SK-N-SH (cell line): ENCODE results near the gene PBX3. TPM values are rescaled to one million over a fixed set of nuclear protein-coding genes. Genes with fewer than 3 reads are reported as not detected.

Source experiments
- CTCF ChIA-PET: fragments of 300-600, 350-600 bp; formaldehyde crosslinking; extraction: SDS; loops from one replicate; lab custom pipeline; 2021; lab: Yijun Ruan, JAX
- POLR2A ChIA-PET: fragments of 350-600 bp; sonication (Branson Sonifier 250); formaldehyde crosslinking; extraction: SDS; loops from one replicate; lab custom pipeline; 2020; ENCODE audit warnings: antibody characterized with exemption, inconsistent platforms; lab: Yijun Ruan, JAX
- DNase-seq: peaks from one replicate; pipeline ENCODE4 v3.0.0; 2012
- H2AFZ ChIP-seq: fragments of 200-600 bp; sonication (generic); 2 replicates; pipeline ENCODE4 v1.8.1; 2016; ENCODE audit warnings: antibody characterized with exemption, mild to moderate bottlenecking, low read depth
- H3F3A ChIP-seq: fragments of 200-600 bp; sonication (generic); replicated peaks from 2 replicates; pipeline ENCODE3; 2016; ENCODE audit warnings: antibody characterized with exemption, mild to moderate bottlenecking; ENCODE audit not compliant: insufficient read depth
- H3K27ac ChIP-seq, 2 experiments: fragments of 200-500 bp in 1 of 2; fragments of 200-600 bp in 1 of 2; sonication (Bioruptor generic) in 1 of 2; sonication (generic), shearing (Covaris generic) in 1 of 2; 2 replicates each; pipeline versions ENCODE4 v1.5.1 to v1.6.1; 2014 to 2016; ENCODE audit warnings: low read depth in 2 of 2, inconsistent platforms in 1 of 2, low read length in 1 of 2, mild to moderate bottlenecking in 1 of 2, mixed read lengths in 1 of 2
- H3K27me3 ChIP-seq: fragments of 200-600 bp; sonication (generic), shearing (Covaris generic); 2 replicates; pipeline ENCODE4 v1.6.1; 2016; ENCODE audit warnings: mixed run types; ENCODE audit not compliant: insufficient read depth
- H3K36me3 ChIP-seq, 2 experiments: fragments of 200-500 bp in 1 of 2; fragments of 200-600 bp in 1 of 2; sonication (Bioruptor generic) in 1 of 2; sonication (generic) in 1 of 2; replicated peaks in 1 of 2; 2 replicates each; pipeline versions ENCODE3 to v1.5.1; 2014 to 2016; ENCODE audit warnings: low read length in 1 of 2, mild to moderate bottlenecking in 1 of 2; ENCODE audit not compliant: insufficient read depth in 2 of 2, control insufficient read depth in 1 of 2
- H3K4me1 ChIP-seq, 2 experiments: fragments of 200-500 bp in 1 of 2; fragments of 200-600 bp in 1 of 2; sonication (Bioruptor generic) in 1 of 2; sonication (generic), shearing (Covaris generic) in 1 of 2; 2 replicates each; pipeline versions ENCODE4 v1.5.1 to v1.6.1; 2014 to 2016; ENCODE audit warnings: low read depth in 1 of 2, low read length in 1 of 2, mixed run types in 1 of 2; ENCODE audit not compliant: insufficient read depth in 2 of 2, control insufficient read depth in 1 of 2
- H3K4me2 ChIP-seq: fragments of 200-600 bp; sonication (generic), shearing (Covaris generic); 2 replicates; pipeline ENCODE4 v1.6.1; 2017; ENCODE audit warnings: mixed run types
- H3K4me3 ChIP-seq, 2 experiments: fragments of 200-500 bp in 1 of 2; fragments of 200-600 bp in 1 of 2; sonication (Bioruptor generic) in 1 of 2; sonication (generic), shearing (Covaris generic) in 1 of 2; 2 replicates each; pipeline versions ENCODE4 v1.5.1 to v1.8.1; 2014 to 2016; ENCODE audit warnings: low read depth in 2 of 2, inconsistent platforms in 1 of 2, low read length in 1 of 2, mild to moderate bottlenecking in 1 of 2, mixed read lengths in 1 of 2, moderate library complexity in 1 of 2
- H3K79me2 ChIP-seq: fragments of 200-600 bp; sonication (generic); 2 replicates; pipeline ENCODE4 v1.8.1; 2017; ENCODE audit warnings: mild to moderate bottlenecking; ENCODE audit not compliant: insufficient read depth
- H3K9ac ChIP-seq: fragments of 200-600 bp; sonication (generic); 2 replicates; pipeline ENCODE4 v1.6.1; 2017; ENCODE audit warnings: mixed run types
- H3K9me2 ChIP-seq: fragments of 200-600 bp; sonication (generic); 2 replicates; pipeline ENCODE4 v1.6.1; 2017; ENCODE audit warnings: mixed run types
- H3K9me3 ChIP-seq: fragments of 200-600 bp; sonication (generic); 2 replicates; pipeline ENCODE4 v1.6.1; 2017; ENCODE audit warnings: mixed run types, mild to moderate bottlenecking, moderate library complexity
- H4K20me1 ChIP-seq: fragments of 200-600 bp; sonication (generic); 2 replicates; pipeline ENCODE4 v1.6.1; 2017; ENCODE audit warnings: mild to moderate bottlenecking, mixed run types; ENCODE audit not compliant: insufficient read depth
- CHD2 ChIP-seq: fragments of 150-350 bp; IDR thresholded peaks from 2 replicates; pipeline ENCODE4 v1.6.1; 2018; ENCODE audit warnings: low read length; ENCODE audit not compliant: partially characterized antibody
- ELF1 ChIP-seq: IDR thresholded peaks from 2 replicates; pipeline ENCODE4 v1.4.0; 2012
- EP300 ChIP-seq, 2 experiments: IDR thresholded peaks; 2 replicates each; pipeline versions ENCODE4 v1.4.0 to v1.6.1; 2012; ENCODE audit warnings: borderline replicate concordance in 1 of 2, low read depth in 1 of 2, low read length in 1 of 2
- EZH2phosphoT487 ChIP-seq: fragments of 200-600 bp; sonication (generic); IDR thresholded peaks from 2 replicates; pipeline ENCODE4 v1.6.1; 2017; ENCODE audit warnings: low read depth, mixed run types, mild to moderate bottlenecking, antibody characterized with exemption, moderate library complexity, borderline replicate concordance
- FOXJ3 ChIP-seq: sonication (generic); formaldehyde crosslinking; IDR thresholded peaks from 2 replicates; pipeline ENCODE4 v1.5.1; 2020; ENCODE audit warnings: mild to moderate bottlenecking, missing genetic modification reagents
- FOXM1 ChIP-seq: IDR thresholded peaks from 2 replicates; pipeline ENCODE4 v1.4.0; 2012; ENCODE audit warnings: low read depth, mild to moderate bottlenecking
- MEF2A ChIP-seq: IDR thresholded peaks from 2 replicates; pipeline ENCODE4 v1.4.0; 2012; ENCODE audit warnings: low read depth, borderline replicate concordance
- NRF1 ChIP-seq: IDR thresholded peaks from 2 replicates; pipeline ENCODE4 v1.6.1; 2012; ENCODE audit warnings: low read depth, mild to moderate bottlenecking, low read length
- RFX5 ChIP-seq: IDR thresholded peaks from 2 replicates; pipeline ENCODE4 v1.6.1; 2012; ENCODE audit warnings: mild to moderate bottlenecking, improper control_type of control experiment, low read length
- RXRA ChIP-seq: IDR thresholded peaks from 2 replicates; pipeline ENCODE4 v1.4.0; 2012; ENCODE audit warnings: low read depth, mild to moderate bottlenecking, borderline replicate concordance
- SMC3 ChIP-seq: IDR thresholded peaks from 2 replicates; pipeline ENCODE4 v1.6.1; 2012; ENCODE audit warnings: low read depth, low read length, improper control_type of control experiment
- TAF1 ChIP-seq: IDR thresholded peaks from 2 replicates; pipeline ENCODE4 v1.6.1; 2012; ENCODE audit warnings: low read depth, mild to moderate bottlenecking, low read length, moderate library complexity, borderline replicate concordance
- TCF12 ChIP-seq: IDR thresholded peaks from 2 replicates; pipeline ENCODE4 v1.4.0; 2012
- YY1 ChIP-seq: IDR thresholded peaks from 2 replicates; pipeline ENCODE4 v1.4.0; 2012; ENCODE audit warnings: low read depth, mild to moderate bottlenecking
- WGBS: methylation state at CpG from one replicate; pipeline ENCODE4 v1.1.6; 2017; ENCODE audit warnings: low lambda C conversion rate; 5-methylcytosine and 5-hydroxymethylcytosine counted together
- polyA plus RNA-seq, 3 experiments: library from polyadenylated mRNA; depleted of rRNA; stranded (reverse); fragments of >200 nt; gene quantifications; 2 replicates each; pipeline ENCODE4 v1.2.3, GENCODE V29; 2012
- TF ChIP-seq, protein P1 (sequence below): fragments of 200-600 bp; sonication (generic); IDR thresholded peaks from 2 replicates; pipeline ENCODE4 v1.6.1; 2017; ENCODE audit warnings: antibody characterized with exemption, mild to moderate bottlenecking, moderate library complexity
- TF ChIP-seq, protein P2 (sequence below): IDR thresholded peaks from 2 replicates; pipeline ENCODE4 v1.4.0; 2012; ENCODE audit warnings: low read depth
- TF ChIP-seq, protein P3 (sequence below): fragments of 150-350 bp; IDR thresholded peaks from 2 replicates; pipeline ENCODE4 v1.6.1; 2016; ENCODE audit warnings: mild to moderate bottlenecking, low read depth, low read length
- TF ChIP-seq, protein P4 (sequence below): fragments of 150-350 bp; IDR thresholded peaks from 2 replicates; pipeline ENCODE4 v1.6.1; 2017; ENCODE audit warnings: antibody characterized with exemption, low read length, low read depth, borderline replicate concordance

PBX3 gene
- polyA plus RNA-seq, 1 of the 3 experiments (the other 2 are of a cell fraction) = 73.0 TPM

DNA sequence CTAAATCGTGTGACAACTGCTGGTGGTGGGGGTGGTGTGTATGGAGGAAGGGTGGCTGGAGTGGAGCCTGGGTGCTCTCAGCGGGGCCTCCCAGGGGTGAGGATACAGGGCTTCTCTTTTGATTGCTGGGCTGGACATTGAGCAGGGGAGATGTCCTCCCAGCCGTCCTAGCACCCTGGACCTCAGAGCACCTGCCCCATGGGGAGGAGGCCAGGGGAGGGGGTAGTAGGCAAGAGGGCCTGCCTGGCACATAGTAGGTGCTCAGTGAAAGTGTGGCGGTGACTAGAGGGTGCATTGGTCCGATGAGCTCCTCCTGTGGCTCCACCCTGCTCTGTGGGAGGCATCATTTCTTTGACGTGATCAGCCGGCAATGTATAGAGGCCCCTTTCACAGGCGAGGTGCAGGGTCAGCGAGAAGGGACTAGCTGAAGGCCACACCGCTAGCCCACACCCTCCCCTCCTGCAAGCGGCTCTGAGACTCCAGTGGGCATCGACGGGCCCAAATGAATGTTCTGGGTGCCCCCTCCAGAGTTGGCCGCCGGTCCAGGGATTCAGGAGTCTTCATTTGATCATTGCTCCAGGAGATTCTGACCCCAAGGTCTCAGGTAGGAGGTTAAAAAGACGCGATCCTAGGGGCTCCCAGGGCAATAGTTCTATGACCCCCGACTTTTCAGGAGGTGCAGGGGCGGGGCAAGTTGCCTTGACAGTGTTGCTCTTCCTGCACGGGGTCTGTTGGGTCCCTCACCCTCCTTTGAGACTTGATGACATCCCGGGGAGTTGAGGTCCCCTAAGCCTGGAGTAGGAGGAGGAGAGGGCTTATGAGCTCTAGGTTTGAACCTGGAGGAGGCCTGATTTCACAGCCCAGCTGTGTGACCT lies 255.5 kb downstream of the PBX3 start:
- H3K27me3 ChIP-seq = no peaks in the 10 kb centered on the region
- CTCF ChIA-PET = interaction anchor here (1.2 kb wide), 1 partner anchor 16 kb away, joined by 4 read pairs; no protein-coding TSS in a partner anchor
- no peak overlapping the region for H3K27ac ChIP-seq
- DNase-seq = peak; percentile 30
- H2AFZ ChIP-seq = no peak overlapping the region
- no peaks in the 10 kb centered on the region for H3K9me2 ChIP-seq
- TF ChIP-seq, protein P1, sequence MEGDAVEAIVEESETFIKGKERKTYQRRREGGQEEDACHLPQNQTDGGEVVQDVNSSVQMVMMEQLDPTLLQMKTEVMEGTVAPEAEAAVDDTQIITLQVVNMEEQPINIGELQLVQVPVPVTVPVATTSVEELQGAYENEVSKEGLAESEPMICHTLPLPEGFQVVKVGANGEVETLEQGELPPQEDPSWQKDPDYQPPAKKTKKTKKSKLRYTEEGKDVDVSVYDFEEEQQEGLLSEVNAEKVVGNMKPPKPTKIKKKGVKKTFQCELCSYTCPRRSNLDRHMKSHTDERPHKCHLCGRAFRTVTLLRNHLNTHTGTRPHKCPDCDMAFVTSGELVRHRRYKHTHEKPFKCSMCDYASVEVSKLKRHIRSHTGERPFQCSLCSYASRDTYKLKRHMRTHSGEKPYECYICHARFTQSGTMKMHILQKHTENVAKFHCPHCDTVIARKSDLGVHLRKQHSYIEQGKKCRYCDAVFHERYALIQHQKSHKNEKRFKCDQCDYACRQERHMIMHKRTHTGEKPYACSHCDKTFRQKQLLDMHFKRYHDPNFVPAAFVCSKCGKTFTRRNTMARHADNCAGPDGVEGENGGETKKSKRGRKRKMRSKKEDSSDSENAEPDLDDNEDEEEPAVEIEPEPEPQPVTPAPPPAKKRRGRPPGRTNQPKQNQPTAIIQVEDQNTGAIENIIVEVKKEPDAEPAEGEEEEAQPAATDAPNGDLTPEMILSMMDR = no peak
- TF ChIP-seq RFX5 (no peak), TAF1 (no peak), MEF2A (no peak), FOXM1 (no peak), CHD2 (no peak), YY1 (no peak), TCF12 (no peak), FOXJ3 (CRISPR knock-in tag) (no peak), NRF1 (no peak), ELF1 (no peak), SMC3 (no peak), EZH2phosphoT487 (no peak), RXRA (no peak), EP300 (IDR thresholded peaks at IDR 0.05; ENCODE audit: borderline replicate concordance in 1 of 2, low read depth in 1 of 2, low read length in 1 of 2) (no peak)
- TF ChIP-seq, protein P2, sequence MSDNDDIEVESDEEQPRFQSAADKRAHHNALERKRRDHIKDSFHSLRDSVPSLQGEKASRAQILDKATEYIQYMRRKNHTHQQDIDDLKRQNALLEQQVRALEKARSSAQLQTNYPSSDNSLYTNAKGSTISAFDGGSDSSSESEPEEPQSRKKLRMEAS = no peak
- TF ChIP-seq, protein P3, sequence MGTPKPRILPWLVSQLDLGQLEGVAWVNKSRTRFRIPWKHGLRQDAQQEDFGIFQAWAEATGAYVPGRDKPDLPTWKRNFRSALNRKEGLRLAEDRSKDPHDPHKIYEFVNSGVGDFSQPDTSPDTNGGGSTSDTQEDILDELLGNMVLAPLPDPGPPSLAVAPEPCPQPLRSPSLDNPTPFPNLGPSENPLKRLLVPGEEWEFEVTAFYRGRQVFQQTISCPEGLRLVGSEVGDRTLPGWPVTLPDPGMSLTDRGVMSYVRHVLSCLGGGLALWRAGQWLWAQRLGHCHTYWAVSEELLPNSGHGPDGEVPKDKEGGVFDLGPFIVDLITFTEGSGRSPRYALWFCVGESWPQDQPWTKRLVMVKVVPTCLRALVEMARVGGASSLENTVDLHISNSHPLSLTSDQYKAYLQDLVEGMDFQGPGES = no peak
- TF ChIP-seq, protein P4, sequence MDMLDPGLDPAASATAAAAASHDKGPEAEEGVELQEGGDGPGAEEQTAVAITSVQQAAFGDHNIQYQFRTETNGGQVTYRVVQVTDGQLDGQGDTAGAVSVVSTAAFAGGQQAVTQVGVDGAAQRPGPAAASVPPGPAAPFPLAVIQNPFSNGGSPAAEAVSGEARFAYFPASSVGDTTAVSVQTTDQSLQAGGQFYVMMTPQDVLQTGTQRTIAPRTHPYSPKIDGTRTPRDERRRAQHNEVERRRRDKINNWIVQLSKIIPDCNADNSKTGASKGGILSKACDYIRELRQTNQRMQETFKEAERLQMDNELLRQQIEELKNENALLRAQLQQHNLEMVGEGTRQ = no peak
- TF ChIP-seq, all 33 proteins: peak for 0
- no peaks in the 10 kb centered on the region for H3K36me3 ChIP-seq
- no peak overlapping the region for H3K9ac ChIP-seq
- H4K20me1 ChIP-seq = no peaks in the 10 kb centered on the region
- POLR2A ChIA-PET = no interaction called here
- no peaks in the 10 kb centered on the region for H3K4me1 ChIP-seq
- no peaks in the 10 kb centered on the region for H3K79me2 ChIP-seq
- H3K9me3 ChIP-seq = no peaks in the 10 kb centered on the region
- no peak overlapping the region for H3K4me3 ChIP-seq
- WGBS = 73% methylated on average over 11 of the region's 21 CpGs
- H3F3A ChIP-seq = no peaks in the 10 kb centered on the region
- H3K4me2 ChIP-seq = no peak overlapping the region
